T-helper 9 cell (primary cell): ENCODE measurements around the gene CLDN14.

ENCODE experiments used
- DNase-seq: peaks from one replicate; pipeline ENCODE4 v3.0.0-alpha.2; 2020

Gene CLDN14

DNA sequence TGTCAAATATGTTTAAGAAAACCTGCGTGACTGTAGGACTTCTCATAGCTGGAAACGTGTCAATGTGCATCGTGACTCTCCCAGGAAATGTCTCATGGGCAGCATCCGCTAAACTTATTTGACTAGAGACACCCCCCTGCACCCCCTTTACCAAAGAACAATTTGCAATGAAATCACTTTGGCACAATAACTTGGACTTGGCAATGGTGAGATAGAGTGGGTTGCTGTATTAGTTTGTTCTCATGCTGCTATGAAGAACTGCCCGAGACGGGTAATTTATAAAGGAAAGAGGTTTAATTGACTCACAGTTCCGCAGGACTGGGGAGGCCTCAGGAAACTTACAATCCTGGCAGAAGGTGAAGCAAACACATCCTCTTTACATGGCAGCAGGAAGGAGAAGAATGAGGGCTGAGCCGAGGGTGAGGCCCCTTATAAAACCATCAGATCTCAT lies 13.8 kb downstream of the CLDN14 start:
- no peak for DNase-seq

DNA sequence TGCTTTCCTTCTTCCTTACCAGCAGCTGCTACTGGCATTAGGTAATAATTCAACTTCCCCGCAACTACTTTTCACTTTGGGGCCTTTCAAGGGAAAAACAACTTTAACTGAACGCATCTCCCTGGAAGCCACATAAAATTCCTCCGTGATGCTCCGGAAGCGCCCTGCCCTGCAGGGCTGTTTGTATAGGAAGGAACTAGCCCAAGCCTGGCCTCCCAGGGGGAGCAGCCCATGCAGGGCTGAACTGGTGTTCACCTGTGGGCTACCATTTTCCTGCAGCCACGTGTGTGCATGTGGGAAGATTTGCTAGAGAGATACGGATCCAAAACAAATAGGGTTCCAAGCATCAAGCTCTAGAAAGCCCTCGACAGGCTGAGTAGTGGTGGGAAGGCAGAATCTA lies 14.4 kb downstream of the CLDN14 start:
- DNase-seq: no peak

DNA sequence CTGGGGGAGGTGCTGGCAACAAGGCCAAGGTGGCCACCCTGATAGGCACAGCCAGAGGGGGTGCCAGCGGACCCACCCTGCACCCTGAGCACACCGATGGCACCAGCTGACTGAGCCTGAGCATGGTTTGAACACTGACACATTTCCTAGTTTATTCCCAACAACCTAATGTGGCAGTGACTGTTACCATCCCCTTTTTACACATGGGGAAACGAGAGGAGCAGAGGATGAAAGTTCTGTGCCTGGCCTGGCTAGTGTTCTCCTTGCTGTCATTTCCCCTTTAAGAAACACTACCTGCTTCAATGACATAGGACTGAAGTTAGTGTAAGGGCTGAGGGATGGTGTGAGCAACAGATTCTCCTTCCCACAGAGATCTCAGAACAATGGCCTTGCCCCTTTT lies 15.3 kb downstream of the CLDN14 start:
- DNase-seq: no peak

DNA sequence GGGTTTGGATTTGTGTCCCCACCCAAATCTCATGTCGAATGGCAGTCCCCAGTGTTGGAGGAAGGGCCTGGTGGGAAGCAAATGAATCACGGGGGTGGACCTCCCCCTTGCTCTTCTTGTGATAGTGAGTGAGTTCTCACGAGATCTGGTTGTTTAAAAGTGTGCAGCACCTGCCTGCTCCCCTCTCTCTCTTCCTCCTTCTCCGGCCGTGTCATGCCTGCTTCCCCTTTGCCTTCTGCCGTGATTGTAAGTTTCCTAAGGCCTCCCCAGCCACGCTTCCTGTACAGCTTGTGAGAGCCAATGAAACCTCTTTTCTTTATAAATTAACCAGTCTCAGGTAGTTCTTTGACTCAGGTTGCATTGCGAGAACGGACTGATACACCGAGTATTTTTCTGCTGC lies 15.9 kb downstream of the CLDN14 start:
- DNase-seq: no peak

DNA sequence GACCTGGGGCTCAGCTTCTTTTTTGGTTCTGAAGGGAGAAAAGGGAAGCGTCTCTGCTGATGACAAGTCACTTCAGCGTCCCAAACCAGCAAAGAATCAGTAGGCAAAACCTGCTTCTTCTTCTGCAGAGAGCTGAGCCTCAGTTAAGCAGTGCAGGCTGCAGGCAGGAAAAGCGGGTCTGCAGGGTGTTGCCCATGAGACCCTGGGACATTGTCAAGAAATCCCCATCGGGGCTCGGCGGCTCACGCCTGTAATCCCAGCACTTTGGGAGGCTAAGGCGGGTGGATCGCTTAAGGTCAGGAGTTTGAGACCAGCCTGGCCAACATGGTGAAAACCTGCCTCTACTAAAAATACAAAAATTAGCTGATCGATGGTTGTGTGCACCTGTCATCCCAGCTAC lies 16.7 kb downstream of the CLDN14 start:
- no peak for DNase-seq

DNA sequence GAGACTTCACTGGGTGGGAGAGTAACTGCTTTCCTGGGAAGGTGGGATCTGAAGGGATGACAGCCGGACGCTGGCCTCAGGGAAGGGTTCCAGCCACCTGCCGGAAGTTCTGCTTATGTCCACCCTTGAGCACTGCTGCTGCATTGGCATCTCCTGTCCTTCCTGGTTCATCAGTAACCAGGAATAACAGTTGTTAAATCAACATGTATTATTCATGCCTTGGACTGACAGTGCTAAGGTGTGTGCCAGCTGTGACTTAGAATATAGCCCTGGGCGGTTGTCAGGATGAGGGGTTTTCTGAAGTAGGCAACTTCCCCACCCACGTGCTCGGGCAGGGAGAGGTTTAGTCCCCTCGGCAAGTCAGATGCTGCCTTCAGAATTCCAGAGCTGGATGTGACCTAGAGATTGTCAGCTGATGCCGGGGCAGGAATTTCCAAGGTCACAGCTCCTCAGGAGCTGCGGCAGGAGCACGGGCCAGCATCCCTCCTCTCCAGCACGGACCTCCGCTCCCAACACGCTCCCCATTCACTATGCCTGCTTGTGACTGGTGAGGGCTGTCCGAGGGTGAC lies 17.9 kb downstream of the CLDN14 start:
- DNase-seq: no peak

DNA sequence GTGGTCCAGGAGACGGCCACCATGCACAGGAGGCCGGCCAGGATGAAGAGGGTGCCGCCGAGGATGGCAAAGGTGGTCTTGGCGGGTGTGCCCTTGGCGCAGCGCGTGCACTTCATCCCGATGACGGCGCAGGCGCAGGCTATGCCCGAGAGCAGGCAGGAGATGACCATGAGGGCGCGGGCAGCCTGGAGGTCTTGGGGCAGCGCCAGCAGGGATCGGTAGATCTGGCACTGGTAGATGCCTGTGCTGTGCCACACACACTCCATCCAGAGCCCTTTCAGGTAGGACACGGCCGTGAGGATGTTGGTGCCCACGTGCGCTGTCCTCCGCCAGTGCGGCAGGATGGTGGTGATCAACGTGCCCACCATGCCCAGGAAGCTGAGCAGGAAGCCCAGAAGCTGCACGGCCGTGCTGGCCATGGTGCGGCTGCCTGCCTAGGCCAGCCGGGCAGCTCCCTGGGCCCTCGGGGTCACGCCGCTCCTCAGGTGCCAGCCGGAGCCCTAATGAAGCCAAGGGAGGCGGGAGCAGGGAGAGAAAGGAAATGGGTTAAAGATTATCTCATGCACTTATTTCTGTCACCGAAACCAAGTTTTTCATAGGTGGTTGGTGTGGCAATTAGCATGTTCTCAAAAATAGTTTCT lies 18.5 kb downstream of the CLDN14 start:
- DNase-seq: no peak

DNA sequence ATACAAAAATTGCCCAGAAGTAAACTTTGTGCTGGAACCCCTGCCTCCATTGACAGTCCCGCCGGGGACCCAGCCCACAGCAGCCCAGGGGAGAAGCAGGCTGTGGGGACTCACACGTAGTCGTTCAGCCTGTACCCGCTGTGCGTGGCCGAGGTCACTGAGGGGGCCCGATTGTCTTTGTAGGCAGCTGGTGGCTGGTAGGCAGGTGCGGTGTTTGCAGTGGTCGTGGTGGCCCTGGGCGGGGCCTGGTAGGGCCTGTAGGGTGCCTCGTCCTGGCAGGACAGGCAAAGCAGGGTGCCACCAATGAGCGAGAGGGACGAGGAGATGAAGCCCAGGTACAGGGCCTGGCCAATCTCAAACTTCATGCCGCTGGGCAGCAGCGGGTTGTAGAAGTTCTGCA lies 19.1 kb downstream of the CLDN14 start:
- DNase-seq: no peak

DNA sequence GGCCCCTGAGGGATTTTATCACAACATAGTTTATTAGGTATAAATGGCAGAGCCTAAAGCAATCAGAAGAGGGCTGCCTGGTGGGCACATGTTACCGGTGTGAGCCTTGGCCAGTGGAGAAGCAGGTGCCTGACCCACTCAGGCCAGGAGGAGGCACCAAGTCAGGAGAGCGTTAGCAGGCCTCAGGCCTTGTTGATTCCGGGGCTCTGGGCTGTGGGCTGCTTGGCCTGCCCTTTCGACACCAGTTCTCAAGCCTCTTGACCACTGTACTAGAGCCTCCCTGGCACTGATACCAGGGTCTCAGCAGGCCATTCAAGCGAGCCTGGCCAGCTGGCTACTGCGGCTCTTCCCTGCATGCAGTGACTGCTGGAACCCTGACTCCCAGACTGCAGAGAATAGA lies 20.8 kb downstream of the CLDN14 start:
- no peak for DNase-seq

DNA sequence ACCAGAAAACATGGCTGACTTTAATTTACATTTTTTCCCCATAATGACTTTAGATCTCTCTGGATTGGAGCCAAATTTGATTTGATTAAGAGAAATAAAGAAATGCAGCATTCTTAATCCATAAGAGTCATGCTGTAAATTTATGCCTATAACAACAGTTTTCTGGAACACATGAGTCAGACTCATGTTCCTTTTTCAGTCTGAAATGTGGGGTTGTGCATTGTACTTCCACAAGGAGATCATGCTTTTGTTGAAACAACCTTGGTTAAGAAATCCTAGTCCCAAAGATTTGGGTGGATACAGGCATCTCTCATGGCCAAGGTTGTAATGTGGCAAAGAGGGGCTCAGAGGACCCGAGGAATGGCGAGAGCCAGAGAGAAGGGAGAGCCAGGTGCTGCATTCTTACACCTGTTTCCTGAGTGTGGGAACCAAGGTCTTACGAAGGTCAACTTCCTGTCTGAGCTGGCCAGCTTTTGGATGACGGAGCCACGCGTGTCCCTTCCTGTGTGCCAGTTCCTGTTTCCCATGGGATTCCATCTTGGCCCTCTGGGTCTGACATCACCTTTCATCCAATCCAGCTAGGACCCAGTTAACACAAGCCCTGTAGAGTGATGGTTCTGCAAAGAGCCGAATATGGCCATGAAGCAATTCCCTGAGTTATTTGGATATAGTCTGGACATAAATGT lies 23.1 kb downstream of the CLDN14 start:
- no peak for DNase-seq

DNA sequence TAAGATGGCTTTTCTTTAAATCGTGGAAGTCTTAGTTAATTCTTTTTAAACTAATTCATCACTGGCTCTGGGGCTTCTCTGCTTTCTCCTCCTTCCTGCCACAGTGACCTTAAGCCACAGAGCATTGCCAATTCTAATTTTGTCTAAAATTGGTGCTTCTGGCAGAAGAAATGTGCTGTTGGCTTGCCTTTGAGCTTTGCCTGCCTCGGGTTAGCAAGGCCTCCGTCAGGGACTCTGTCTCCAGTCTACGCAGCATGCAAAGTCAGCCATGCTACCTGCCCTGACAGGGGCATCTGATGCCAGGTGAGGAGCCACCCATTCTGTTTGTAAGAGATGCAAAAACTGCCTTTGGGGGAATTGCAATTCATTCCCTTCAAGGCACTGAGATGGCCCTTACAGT lies 25.2 kb downstream of the CLDN14 start:
- DNase-seq: no peak

DNA sequence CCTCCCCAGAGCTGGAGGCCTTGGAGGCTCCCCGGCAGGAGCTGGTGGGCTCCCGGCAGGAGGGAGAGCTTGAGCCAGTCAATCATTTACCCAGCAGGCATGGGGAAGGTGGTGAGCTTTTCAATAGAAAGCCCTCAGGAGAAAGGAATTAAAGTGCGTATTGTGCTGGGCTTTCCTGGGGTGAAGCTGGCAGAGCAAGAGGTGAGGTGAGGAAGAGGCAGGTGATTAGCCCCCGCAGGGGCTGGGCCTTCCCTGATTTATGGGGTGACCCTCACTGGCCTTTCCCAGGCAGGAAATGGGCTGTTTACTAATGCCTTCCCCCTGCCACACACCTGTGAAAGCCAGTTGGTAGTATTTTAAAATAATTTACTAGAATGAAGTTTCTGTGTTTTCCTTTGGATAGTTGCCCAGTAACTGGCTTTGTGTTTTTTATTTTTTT lies 25.8 kb downstream of the CLDN14 start:
- no peak for DNase-seq

DNA sequence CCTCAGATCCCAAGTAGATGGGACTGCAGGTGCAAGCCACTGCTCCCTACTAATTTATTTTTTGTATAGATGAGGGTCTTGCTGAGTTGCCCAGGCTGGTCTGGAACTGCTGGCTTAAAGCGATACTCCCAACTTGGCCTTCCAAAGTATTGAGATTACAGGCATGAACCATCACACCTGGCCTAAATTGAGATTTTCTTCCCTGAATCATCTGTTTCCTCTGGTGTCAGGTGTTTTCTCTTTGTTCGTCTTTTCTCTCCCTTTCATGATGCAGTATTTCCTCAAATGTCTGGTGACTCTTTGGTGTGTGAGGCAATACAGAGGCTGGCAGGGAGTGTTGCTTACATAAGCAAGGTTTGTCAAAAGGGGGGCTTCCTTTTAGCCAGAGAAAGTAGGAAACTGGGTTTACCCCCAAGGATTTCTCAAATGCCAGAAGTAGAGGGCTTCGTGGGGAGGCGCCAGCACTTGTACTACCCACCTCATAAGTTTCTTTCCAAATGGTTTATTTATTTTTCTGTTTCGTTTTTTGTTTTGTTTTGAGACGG lies 27.6 kb downstream of the CLDN14 start:
- DNase-seq: no peak

DNA sequence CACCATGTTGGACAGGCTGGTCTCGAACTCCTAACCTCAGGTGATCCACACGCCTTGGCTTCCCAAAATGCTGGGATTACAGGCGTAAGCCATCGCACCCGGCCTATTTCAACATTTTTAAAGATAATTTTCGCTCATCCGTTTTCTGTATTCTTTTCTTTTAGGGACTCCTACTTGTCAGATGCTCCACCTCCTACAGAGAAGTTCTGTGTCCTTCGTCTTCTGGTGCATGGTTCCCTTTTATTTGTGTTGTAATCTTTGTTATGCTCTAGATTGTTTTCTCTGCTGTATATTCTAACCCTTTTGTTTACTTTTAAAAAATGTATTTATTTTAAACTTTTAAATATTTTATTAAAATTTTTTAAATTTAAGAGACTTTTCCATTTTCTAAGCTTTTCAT lies 28.4 kb downstream of the CLDN14 start:
- DNase-seq: no peak

DNA sequence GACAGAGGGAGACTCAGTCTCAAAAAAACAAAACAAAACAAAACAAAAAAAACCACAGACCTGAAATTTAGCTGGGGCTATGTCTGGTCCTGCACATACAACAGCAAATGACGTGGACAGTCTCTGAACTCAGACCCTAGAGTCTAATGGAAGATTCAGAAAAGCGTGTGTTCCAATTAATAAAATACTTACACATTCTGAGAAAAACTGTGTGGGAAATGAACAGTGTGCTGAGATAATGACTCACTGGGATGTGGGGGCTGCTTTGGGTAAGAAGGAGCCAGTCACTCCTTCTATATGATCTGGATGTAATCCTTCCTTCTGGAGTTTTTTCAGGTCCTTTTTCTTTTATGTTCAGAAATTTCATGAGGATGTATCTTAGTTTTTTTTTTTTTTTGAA lies 29.4 kb downstream of the CLDN14 start:
- no peak for DNase-seq

DNA sequence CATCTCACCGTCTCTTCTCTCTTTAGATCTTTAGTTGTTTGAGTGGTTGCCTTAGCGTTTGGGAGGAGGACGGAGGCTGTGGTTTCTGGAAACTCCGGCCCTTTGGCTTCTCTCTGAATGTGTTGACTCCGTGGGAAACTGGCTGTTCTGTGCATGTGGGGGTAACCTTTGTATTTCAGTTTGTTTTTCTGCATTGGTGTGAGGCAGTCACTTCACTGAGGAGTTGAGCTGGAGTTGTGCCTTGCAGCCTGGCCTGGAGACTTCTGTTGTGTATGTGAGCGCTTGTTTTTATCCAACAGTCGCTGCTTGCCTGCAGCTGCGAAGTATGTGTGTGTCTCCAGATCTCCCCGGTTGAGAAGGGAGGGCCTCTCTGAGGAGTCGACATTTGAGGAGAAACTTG lies 33.6 kb downstream of the CLDN14 start:
- no peak for DNase-seq

DNA sequence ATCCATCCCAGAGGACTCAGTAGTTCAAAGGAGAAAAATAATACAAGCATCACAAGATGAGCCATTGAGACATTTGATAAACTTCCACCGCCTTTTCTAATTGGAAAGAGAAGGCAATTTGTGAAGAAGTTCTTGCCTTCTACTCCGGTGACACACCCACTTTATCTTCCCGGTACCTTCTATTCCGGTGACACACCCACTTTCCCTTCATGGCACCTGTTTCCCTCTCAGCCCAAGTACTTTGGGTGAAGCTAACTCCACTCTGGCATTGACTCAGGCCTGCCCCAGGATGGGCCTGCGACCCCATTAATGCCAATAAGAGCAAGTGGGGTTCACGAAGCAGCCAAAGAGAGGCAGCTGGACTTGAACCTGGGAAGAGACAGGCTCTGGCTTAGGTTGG lies 38.2 kb downstream of the CLDN14 start:
- DNase-seq: no peak

DNA sequence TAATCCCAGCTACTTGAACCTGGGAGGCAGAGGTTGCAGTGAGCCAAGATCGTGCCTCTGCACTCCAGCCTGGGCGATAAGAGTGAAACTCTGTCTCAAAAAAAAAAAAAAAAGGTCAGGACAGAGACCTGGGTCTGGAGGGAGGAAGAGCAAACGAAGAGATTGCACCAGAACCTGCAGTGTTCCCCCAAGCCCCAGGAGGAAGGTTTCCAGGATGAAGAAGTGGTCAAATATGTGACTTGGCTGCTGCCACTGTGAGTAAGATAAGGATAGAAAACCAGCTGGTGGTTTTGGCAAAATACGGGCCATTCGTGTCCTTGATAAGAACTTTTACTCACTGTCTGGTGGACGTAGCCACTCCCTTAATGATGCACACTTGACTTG lies 42.2 kb downstream of the CLDN14 start:
- no peak for DNase-seq

DNA sequence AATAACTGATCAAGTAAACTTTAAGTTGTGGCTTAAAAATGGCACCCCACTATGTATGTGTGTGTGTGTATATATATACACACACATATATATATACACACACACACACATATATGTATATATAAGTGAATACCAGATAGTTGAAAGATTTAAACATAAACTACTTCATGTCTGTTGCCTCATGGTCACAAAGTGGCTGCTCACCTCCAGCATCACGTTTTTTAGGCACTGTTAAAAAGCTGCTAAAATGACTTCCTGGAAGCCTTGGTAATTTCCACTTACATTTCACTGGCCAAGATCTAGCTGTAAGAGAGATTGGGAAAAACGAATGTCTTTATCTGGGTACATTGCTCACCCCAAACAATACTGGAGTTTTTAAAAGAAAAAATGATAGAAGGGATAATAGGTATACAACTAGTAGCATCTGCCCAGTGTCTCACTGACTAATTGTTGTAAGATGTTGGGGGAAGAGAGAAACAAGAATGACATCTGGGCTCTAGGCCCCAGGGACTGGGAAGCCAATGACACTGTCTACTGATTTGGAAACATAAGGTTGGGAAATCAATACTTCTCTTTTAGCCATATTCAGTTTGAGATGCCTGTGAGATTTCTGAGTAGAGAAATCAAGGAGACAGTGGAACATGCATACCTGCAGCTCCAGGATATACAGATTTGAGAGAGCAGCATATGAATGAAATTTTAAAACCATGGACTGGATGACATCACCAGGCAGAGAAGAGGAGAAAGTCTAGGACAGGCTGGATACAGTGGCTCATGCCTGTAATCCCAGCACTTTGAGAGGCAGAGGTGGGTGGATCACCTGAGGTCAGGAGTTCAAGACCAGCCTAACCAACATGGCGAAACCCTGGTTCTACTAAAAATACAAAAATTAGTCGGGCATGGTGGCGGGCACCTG lies 42.8 kb downstream of the CLDN14 start:
- no peak for DNase-seq

DNA sequence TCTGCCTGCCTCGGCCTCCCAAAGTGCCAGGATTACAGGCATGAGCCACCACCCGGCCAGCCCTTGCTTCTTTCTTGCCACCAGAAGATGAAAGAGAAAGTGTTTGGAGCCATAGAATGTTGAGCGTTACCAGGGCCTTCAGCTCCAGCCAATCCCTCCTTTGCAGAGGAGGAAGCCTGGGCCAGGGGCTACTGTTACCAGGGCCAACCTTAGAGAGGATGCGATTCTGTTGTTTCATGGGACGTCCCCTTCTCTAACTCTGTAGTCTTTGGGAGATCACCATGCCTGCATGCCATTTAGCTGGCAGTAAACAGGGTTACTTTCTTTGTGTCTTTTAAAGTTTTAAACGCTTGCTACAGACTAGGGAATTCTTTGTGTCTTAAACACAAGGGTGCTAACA lies 45.8 kb downstream of the CLDN14 start:
- DNase-seq: no peak

DNA sequence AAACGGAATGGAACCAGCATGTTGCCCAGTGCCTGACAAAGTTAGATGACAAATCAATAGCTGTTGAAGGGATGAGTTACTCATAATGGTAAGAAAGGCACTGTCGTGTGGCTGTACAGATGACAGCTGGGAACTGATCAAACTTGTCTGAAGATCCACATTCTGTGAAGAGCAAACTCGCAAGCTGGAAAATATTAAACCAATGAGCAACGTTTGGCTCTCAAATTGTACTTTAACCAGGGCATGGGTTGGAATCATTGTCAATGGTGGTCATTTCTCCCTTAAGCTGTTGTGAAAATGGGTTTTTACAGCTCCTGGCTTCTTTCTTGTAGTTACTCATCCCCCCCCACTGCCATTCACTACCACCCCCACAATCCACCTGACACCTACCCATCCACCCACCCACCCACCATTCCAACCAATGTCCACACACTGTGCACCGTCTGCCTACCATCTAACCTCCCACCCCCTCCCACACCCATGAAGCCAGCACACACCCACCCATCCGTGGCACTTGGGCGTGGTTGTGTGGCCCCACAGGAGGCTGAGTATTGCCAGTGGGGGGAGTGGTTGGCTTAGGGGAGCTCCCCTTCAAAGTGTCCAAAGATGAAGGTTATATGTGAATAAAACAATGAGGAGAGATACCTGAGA lies 46.7 kb downstream of the CLDN14 start:
- no peak for DNase-seq

DNA sequence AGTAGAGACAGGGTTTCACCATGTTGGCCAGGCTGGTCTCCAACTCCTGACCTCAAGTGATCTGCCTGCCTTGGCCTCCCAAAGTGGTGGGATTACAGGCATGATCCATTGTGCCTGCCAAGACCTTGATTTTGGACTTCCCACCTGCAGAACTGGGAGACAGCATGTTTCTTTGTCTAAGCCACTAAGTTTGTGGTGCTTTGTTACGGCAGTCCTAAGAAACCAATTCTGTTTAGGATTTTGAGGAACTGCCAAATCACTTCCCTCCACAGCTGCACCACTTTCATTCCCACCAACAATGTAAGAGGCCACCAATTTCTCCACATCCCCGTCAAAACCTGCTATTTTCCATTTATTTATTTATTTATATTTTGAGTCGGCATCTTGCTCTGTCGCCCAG lies 48.7 kb downstream of the CLDN14 start:
- no peak for DNase-seq

DNA sequence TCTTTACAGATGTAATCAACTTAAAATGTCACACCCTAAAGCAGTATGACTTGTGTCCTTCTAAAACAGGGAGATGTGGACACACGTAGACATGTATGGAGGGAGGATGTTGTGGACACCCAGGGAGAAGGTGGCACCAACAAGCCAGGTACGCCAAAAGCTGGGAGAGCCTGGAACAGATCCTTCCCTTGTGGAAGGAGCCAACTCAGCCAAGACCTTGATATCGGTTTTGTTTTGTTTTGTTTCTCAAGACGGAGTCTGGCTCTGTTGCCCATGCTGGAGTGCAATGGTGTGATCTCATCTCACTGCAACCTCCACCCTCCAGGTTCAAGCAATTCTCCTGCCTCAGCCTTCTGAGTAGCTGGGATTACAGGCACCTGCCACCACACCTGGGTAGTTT lies 49.1 kb downstream of the CLDN14 start:
- DNase-seq: no peak
